Kidney glomerular epithelial cell (primary cell): ENCODE measurements around the gene HNMT.

Experiments
- DNase-seq: peaks from one replicate; lab custom pipeline; 2025; lab: John Stamatoyannopoulos, UW

Gene HNMT

DNA sequence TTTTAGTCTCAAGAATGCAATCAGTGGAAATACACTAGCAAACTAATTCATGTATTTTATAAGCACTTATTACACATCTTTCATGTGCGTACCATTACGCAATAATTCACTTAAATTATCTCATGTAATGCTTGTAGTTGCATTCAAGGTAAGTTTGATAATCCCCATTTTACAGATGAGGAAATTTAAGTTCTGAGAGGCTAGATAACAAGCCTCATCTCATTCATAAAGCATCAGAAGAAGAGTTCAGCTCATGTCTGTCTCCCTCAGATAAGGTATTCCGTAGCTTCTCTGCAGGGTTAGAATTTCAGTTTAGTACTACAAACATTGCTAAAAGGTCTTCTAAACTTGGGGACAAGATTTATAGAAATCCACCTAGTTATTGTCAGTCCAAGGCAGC, 47.8 kb downstream of the HNMT start:
- DNase-seq = no peak

- DNase-seq = no peak
These were observed 48.7 kb downstream of the HNMT start for GRCh38 chr2:138012968-138013367.

DNA sequence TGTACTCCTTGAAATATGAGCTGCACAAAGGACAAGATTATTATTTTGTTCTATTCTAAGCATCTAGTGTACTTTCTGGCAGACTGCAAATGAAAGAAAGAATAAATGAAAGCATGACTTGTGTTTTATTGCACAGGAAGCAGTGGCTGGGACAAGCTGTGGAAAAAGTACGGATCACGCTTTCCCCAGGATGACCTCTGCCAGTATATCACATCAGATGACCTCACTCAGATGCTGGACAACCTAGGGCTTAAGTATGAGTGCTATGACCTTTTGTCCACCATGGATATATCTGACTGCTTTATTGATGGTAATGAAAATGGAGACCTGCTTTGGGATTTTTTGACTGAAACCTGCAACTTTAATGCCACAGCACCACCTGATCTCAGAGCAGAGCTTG, 49.4 kb downstream of the HNMT start:
- DNase-seq = no peak

- DNase-seq = no peak
These were observed 51.2 kb downstream of the HNMT start for GRCh38 chr2:138015494-138015893.

GRCh38 chr2:138016351-138017087, 52.2 kb downstream of the HNMT start:
- no peak for DNase-seq

DNA sequence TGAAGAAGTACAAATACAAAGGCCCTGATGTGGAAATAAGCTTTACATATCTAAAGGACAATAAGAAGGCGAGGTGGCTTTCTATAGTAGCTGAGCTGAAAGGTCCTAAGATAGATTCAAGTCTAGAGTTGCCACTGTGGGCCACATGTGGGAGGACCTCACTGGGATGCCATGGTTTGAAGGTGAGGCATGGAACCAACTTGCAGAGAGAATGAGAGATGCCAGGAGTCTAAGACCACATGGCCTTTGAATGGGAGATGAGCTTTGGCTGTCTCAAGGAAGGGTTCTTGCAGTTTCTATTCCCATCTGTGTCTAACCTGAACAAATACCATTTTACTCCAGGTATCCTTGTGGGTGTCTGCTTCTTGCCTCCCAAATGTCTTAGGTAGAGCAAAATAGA, 53.6 kb downstream of the HNMT start:
- no peak for DNase-seq

- no peak for DNase-seq
These were observed 54.8 kb downstream of the HNMT start for GRCh38 chr2:138018866-138019688.

DNA sequence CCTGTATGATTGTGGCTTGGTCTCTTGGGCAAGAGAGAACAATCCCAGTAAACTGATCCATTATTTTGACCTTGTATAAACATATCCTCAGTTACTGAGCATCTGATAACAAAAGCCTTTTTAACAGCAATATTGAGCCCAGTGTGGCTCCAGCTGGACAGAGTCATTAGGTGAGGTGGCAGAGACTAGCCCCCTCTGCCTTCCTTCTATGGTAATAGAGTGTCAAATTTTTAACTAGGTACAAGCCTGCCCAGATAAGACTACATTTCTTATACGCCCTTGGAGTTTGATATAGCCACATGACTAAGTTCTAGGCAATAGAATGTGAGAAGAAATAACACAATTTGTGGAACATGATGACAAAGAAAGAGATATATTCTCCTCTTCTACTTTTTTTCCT, 56.2 kb downstream of the HNMT start:
- no peak for DNase-seq

- no peak for DNase-seq
These were observed 56.9 kb downstream of the HNMT start for GRCh38 chr2:138021154-138021553.

DNA sequence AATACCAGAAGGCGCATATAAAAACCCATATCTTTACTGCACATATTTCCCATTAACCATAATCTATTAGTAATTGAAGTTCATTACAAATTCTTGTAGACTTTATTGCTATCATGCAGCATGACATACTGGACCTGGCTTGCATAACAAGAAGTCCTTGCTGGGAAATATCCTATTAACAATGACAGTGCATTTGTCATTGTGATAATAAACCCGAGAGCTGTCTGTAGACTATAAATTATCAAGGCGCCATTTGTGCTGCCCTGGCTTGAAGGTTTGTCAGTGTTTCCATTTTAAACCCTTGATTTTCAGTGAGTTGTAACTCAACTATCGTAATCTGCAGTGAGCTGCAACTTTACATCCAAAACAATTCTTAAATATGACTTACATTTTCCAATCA, 59.0 kb downstream of the HNMT start:
- no peak for DNase-seq

DNA sequence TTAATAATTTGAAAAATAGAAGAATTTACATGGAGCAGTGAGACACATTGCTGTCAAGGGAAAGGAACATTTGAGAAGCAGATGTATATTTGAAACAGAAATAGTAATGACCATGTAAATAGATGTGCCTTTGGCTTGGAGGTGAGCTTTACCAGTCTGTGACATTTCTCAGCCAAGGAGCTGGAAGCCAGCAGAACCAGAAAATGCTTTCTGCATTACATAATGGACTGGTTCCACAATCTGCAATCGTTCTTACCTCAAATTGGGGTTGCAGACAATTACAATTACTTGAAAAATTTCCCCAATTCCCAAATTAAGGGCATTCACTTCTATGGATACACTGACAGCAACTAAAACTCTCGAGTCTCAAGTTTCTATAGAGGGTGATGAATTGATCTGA, 59.7 kb downstream of the HNMT start:
- no peak for DNase-seq

GRCh38 chr2:138026111-138027020, 62.1 kb downstream of the HNMT start:
- no peak for DNase-seq

- no peak for DNase-seq
These were observed 64.3 kb downstream of the HNMT start for GRCh38 chr2:138028538-138028937.

DNA sequence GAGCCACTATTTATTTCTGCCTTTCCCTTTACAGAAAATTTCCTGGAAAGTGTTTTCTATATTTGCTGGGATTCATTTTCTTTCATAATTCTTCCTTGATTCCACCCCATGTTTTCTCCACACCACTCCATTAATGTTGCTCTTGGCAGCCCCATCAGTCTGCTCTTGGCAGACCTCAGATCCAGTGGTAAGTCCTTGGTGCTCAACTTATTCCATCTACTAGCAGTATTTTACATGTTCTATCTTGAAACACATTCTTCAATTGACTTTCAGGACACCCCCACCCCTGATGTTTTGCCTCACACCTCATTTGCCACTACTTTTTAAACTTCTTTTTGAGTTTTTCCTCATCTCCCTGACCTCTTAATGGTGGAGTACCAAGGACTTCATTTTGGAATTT, 65.0 kb downstream of the HNMT start:
- no peak for DNase-seq

DNA sequence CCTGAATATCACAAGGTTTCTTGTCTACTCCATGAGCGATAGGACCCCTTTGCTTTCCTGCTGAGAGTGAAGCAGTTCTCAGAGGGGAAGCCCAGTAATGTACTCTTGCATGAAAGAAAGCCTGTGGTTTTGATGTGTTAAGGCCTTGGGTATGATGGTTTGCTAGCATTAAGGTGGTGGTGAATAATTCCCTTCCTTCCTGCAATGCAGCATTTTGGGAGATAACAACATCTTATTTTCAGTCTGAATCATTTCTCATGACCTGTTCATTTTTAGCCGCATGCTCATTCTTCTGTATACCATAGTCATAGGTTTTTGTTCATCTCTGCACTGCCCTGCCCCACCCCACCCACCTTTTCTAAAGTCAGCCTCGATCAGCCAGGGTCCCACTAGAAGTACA, 66.2 kb downstream of the HNMT start:
- peak; percentile 44 for DNase-seq

GRCh38 chr2:138032334-138032733, 68.1 kb downstream of the HNMT start:
- DNase-seq = no peak

- DNase-seq = no peak
These were observed 70.3 kb downstream of the HNMT start for GRCh38 chr2:138034536-138034935.

- DNase-seq = no peak
These were observed 71.4 kb downstream of the HNMT start for GRCh38 chr2:138035608-138036217.

- no peak for DNase-seq
These were observed 72.2 kb downstream of the HNMT start for GRCh38 chr2:138036522-138036921.

DNA sequence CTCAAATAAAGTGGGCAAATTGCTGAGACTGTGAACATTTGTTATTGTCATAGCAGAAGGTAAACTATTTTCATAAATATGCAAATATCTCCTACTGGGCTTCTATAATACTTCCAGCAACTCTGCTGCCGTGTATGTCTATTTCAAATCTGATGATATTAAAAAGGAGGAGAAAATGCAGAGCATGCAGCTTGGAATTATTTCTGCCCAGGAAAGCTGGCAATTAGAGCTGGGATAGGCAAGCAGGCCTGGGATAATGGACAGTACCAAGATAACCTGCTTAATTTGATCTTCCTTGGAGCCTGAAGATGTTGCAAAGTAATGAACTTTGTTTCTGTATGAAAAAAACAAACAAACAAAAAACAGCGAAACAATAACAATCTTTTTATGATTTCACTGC, 72.8 kb downstream of the HNMT start:
- DNase-seq = no peak

- DNase-seq = no peak
These were observed 76.3 kb downstream of the HNMT start for GRCh38 chr2:138040616-138041015.

DNA sequence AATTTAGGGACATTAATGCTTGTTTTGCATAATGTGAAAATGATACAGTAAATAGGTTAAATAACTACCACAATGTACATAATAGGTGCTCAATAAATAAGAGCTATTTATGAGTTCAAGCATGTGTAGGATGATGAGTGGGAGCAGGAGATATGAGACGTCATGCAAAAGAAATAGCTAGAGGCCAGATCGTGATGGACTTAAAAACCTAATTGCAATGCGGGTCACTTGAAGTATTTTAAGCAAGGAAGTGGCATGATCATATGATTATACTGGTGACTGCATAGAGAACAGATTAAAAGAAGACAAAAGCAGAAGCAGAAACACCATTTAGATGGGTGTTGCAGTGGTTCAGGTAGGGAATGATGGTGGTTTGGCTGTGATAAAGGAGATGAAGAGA, 78.0 kb downstream of the HNMT start:
- no peak for DNase-seq
